PFSK-1 (cell line): Measurements from ENCODE around the gene U2AF2.

Source experiments
- FOXP2 ChIP-seq: optimal IDR thresholded peaks from 2 replicates; pipeline ENCODE3; 2011; ENCODE audit warnings: borderline replicate concordance, control low read depth, inconsistent platforms; ENCODE audit not compliant: insufficient read depth; ENCODE audit errors: extremely low read length, extremely low read depth
- POLR2AphosphoS5 ChIP-seq: IDR thresholded peaks from 2 replicates; pipeline ENCODE4 v1.6.1; 2012; ENCODE audit warnings: low read depth, mild to moderate bottlenecking, control low read depth, low read length, moderate library complexity
- SIN3A ChIP-seq: IDR thresholded peaks from 2 replicates; pipeline ENCODE4 v1.6.1; 2012; ENCODE audit warnings: mild to moderate bottlenecking, low read length, moderate library complexity, borderline replicate concordance; ENCODE audit not compliant: insufficient read depth
- TAF1 ChIP-seq: IDR thresholded peaks from 2 replicates; pipeline ENCODE4 v1.6.1; 2012; ENCODE audit warnings: low read length, control low read depth, borderline replicate concordance; ENCODE audit not compliant: insufficient read depth
- TF ChIP-seq, protein P1 (sequence below), 2 experiments: IDR thresholded peaks; 2 replicates each; pipeline versions ENCODE4 v1.6.1 to v1.8.0; 2011 to 2012; ENCODE audit warnings: low read depth in 2 of 2, low read length in 2 of 2, control low read depth in 1 of 2, inconsistent platforms in 1 of 2, mild to moderate bottlenecking in 1 of 2, moderate library complexity in 1 of 2; ENCODE audit not compliant: insufficient read depth in 1 of 2

The U2AF2 gene

DNA sequence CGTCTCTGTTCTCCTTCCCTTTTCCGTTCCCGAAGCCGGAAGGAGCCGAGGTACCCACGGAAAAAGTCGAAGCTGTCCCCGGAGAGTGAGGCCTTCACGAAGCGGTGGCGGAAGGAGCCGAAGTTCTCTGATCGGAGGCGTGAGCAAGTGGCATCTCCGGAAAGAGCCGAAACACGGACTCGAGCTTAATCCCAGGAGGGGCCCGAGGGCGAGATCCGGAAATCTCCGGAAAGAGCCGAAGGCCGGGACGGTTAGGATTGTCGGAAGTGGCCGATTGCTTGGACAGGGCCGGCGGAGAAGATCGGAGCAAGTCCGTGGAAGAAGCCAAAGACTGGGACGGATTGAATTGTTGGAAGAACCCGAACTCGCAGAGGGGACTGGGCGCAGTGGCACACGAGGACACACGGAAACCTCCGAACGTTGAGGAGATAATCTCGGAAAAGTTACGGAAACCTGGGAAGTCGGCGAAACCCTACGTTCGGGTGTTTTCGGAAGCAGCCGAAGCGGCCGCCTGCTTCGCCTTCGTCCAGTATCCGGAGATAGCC lies 440 bp upstream of the U2AF2 start:
- TF ChIP-seq, protein P1, sequence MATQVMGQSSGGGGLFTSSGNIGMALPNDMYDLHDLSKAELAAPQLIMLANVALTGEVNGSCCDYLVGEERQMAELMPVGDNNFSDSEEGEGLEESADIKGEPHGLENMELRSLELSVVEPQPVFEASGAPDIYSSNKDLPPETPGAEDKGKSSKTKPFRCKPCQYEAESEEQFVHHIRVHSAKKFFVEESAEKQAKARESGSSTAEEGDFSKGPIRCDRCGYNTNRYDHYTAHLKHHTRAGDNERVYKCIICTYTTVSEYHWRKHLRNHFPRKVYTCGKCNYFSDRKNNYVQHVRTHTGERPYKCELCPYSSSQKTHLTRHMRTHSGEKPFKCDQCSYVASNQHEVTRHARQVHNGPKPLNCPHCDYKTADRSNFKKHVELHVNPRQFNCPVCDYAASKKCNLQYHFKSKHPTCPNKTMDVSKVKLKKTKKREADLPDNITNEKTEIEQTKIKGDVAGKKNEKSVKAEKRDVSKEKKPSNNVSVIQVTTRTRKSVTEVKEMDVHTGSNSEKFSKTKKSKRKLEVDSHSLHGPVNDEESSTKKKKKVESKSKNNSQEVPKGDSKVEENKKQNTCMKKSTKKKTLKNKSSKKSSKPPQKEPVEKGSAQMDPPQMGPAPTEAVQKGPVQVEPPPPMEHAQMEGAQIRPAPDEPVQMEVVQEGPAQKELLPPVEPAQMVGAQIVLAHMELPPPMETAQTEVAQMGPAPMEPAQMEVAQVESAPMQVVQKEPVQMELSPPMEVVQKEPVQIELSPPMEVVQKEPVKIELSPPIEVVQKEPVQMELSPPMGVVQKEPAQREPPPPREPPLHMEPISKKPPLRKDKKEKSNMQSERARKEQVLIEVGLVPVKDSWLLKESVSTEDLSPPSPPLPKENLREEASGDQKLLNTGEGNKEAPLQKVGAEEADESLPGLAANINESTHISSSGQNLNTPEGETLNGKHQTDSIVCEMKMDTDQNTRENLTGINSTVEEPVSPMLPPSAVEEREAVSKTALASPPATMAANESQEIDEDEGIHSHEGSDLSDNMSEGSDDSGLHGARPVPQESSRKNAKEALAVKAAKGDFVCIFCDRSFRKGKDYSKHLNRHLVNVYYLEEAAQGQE (IDR thresholded peaks at IDR 0.05; ENCODE audit: insufficient read depth in 1 of 2, low read depth in 2 of 2, low read length in 2 of 2): no peak
- TF ChIP-seq POLR2AphosphoS5: no peak
- no peak for TF ChIP-seq SIN3A
- TF ChIP-seq FOXP2: no peak
- TF ChIP-seq TAF1: no peak

- TF ChIP-seq, protein P1 (IDR thresholded peaks at IDR 0.05; ENCODE audit: insufficient read depth in 1 of 2, low read depth in 2 of 2, low read length in 2 of 2): no peak
- TF ChIP-seq TAF1 (no peak), FOXP2 (no peak), SIN3A (no peak), POLR2AphosphoS5 (no peak)
Observed at GRCh38 chr19:55655648-55656040, 809 bp downstream of the U2AF2 start.

DNA sequence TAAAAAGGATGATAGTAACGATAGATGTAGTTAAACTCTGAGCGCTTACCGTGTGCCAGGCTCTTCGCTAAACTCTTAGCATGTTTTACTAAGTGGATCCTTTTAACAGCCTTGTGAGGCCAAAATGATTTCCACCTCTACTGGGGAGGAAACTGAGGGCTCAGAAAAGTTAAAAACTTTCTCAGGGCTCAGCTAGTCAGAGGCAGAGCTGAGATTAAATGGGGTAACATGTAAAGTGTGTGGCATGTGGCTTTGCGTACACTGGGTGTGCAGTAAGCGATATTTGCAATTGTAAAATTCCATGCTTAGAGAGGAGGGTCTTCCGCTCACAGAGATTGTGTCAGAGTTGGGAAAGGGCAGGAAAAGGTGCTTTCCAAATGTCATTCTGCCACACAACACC lies 1.7 kb downstream of the U2AF2 start:
- no peak for TF ChIP-seq TAF1
- TF ChIP-seq POLR2AphosphoS5: no peak
- TF ChIP-seq, protein P1 (IDR thresholded peaks at IDR 0.05; ENCODE audit: insufficient read depth in 1 of 2, low read depth in 2 of 2, low read length in 2 of 2): no peak
- no peak for TF ChIP-seq SIN3A
- no peak for TF ChIP-seq FOXP2

GRCh38 chr19:55656988-55657747 lies 2.3 kb downstream of the U2AF2 start:
- TF ChIP-seq TAF1 (no peak), FOXP2 (no peak), POLR2AphosphoS5 (no peak), SIN3A (no peak)
- TF ChIP-seq, protein P1 (IDR thresholded peaks at IDR 0.05; ENCODE audit: insufficient read depth in 1 of 2, low read depth in 2 of 2, low read length in 2 of 2): no peak

DNA sequence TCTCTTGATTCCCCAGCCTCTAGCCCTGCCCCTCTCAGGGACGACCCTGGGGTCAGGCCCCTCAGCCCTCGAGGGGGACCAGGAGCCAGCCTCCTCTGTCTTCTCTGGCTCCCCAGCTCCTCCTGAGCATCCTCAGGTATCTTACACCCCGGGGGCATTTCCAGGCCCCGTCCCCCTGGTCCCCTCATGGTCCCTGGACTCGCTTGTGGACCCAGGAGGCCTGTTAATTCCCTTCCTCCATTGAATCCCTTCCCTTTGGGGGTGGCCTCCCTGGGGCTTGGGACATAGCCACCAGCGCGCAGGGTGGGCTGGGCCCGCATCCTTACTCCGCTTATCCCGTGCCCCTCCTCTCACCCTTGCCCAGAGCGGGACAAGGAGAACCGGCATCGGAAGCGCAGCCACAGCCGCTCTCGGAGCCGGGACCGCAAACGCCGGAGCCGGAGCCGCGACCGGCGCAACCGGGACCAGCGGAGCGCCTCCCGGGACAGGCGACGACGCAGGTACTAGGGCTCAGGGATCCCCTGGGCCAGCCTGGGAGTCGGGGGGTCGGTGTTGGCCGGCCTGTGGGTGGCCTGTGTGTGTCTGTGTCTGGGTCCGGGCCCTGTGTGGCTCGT lies 4.1 kb downstream of the U2AF2 start:
- TF ChIP-seq POLR2AphosphoS5: no peak
- TF ChIP-seq TAF1: no peak
- no peak for TF ChIP-seq SIN3A
- no peak for TF ChIP-seq FOXP2
- TF ChIP-seq, protein P1 (IDR thresholded peaks at IDR 0.05; ENCODE audit: insufficient read depth in 1 of 2, low read depth in 2 of 2, low read length in 2 of 2): no peak
